ENCODE data around the gene DTWD1. TPM values are rescaled to one million over a fixed set of nuclear protein-coding genes. Genes with fewer than 3 reads are reported as not detected.

DTWD1 gene
- total and polyA plus RNA-seq, 2 donors (not counting 3 experiments of a cell fraction or from before 2014, with no cell fraction given), result 4.6 to 20.1 TPM

DNA sequence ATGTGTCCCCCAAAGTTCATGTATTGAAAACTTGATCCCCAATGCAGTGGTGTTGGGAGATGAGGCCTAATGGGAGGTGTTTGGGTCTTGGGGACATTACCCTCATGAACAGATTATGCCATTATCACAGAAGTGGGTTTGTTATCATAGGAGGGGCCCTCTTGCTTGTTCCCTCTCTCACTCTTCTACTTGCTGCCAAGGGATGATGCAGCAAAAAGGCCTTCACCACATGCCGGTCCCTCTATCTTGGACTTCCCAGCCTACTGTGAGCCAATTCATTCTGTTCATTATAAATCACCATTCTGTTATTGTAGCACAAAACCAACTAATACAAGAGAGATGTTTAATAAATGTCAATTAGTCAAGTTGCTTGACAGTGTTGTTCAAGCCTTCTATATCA, 47.4 kb upstream of the DTWD1 start:
- dilution Hi-C loops (cut with MboI; ENCODE audit: extremely low pct_ligation_motif_present, low sequenced_read_pairs), result no loop called here
- Histone ChIP-seq H3K79me2 (ENCODE audit: control insufficient read depth, insufficient read depth, low read length) (no peaks in the 10 kb centered on the region), H4K20me1 (replicated peaks; ENCODE audit: control insufficient read depth, extremely low read depth, insufficient read depth, low read length) (no peaks in the 10 kb centered on the region), H3K9me3 (replicated peaks; ENCODE audit: control insufficient read depth, insufficient read depth, low read length) (no peaks in the 10 kb centered on the region), H3K4me2 (ENCODE audit: insufficient read depth, low read length) (no peak overlapping the region), H3K4me1 (ENCODE audit: control insufficient read depth, extremely low read depth, insufficient read depth, low read length) (no peaks in the 10 kb centered on the region), H3K9ac (replicated peaks; ENCODE audit: extremely low read depth, insufficient read depth, low read length) (no peak overlapping the region), H3K27me3 (ENCODE audit: control insufficient read depth in 2 of 2, insufficient read depth in 2 of 2, low read length in 2 of 2) (no peaks in the 10 kb centered on the region), H3K27ac (ENCODE audit: insufficient read depth, low read depth, low read length) (no peak overlapping the region), H3K9me1 (replicated peaks; ENCODE audit: control insufficient read depth, extremely low read depth, insufficient read depth, low read length) (no peaks in the 10 kb centered on the region), H3K4me3 (replicated peaks in 1 of 3; ENCODE audit: insufficient read depth in 1 of 3, low read depth in 1 of 3, low read length in 3 of 3) (no peak overlapping the region), H3K36me3 (ENCODE audit: control insufficient read depth in 2 of 2, extremely low read depth in 1 of 2, insufficient read depth in 2 of 2, low read length in 2 of 2) (no peaks in the 10 kb centered on the region), H2AFZ (ENCODE audit: low read depth, low read length) (no peak overlapping the region)
- FAIRE-seq (no peak), DNase-seq (ENCODE audit: low read depth, low spot score) (no peak)
- no TSS peak for BruUV-seq (replicated peaks)
- ChIA-PET POLR2A (no interaction called here), CTCF (no interaction called here)
- TF ChIP-seq FOS (IDR thresholded peaks at IDR 0.05; ENCODE audit: borderline replicate concordance, insufficient read depth, low read length), result no peak
- no peak for TF ChIP-seq EZH2 (IDR thresholded peaks at IDR 0.05; ENCODE audit: borderline replicate concordance, low read depth, low read length, severe bottlenecking)
- no peak for TF ChIP-seq POLR2AphosphoS5 (IDR thresholded peaks at IDR 0.05; ENCODE audit: insufficient read depth, low read depth, low read length)
- TF ChIP-seq GATA2 (IDR thresholded peaks at IDR 0.05; ENCODE audit: insufficient read depth, insufficient read length, low read depth, low read length), result no peak
- no peak for TF ChIP-seq MYC (IDR thresholded peaks at IDR 0.05; ENCODE audit: low read depth, low read length)
- no peak for TF ChIP-seq JUN (IDR thresholded peaks at IDR 0.05; ENCODE audit: borderline replicate concordance, insufficient read depth, insufficient read length, low read depth)
- no peak for TF ChIP-seq CTCF (IDR thresholded peaks at IDR 0.05; ENCODE audit: extremely low read depth in 1 of 2, insufficient read depth in 1 of 2, low read depth in 1 of 2, low read length in 2 of 2)
- TF ChIP-seq, protein P1, sequence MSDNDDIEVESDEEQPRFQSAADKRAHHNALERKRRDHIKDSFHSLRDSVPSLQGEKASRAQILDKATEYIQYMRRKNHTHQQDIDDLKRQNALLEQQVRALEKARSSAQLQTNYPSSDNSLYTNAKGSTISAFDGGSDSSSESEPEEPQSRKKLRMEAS (IDR thresholded peaks at IDR 0.05; ENCODE audit: insufficient read depth, insufficient read length), result no peak
- no peak for TF ChIP-seq POLR2A (IDR thresholded peaks at IDR 0.05; ENCODE audit: low read depth, low read length)
- intact Hi-C loops (cut with micrococcal nuclease), result no loop called here

All from endothelial cell of umbilical vein (primary cell).